AG08396 (cell line): ENCODE measurements around the gene HMGN1.

ENCODE experiments used
- DNase-seq: peaks from one replicate; pipeline ENCODE4 v3.0.0; 2012; ENCODE audit warnings: low spot score, mixed read lengths

HMGN1 gene

GRCh38 chr21:39330001-39330400 is 18.9 kb downstream of the HMGN1 start:
- no peak for DNase-seq

GRCh38 chr21:39327727-39328126 is 21.2 kb downstream of the HMGN1 start:
- no peak for DNase-seq

GRCh38 chr21:39326607-39327307 is 22.1 kb downstream of the HMGN1 start:
- DNase-seq = no peak

GRCh38 chr21:39325458-39325857 is 23.4 kb downstream of the HMGN1 start:
- no peak for DNase-seq

GRCh38 chr21:39321424-39321823 is 27.5 kb downstream of the HMGN1 start:
- DNase-seq = no peak

GRCh38 chr21:39319814-39320332 is 29.0 kb downstream of the HMGN1 start:
- peak; percentile 55 for DNase-seq

- peak; percentile 50 for DNase-seq
Observed at GRCh38 chr21:39319251-39319756, 29.6 kb downstream of the HMGN1 start.

GRCh38 chr21:39318091-39318959 is 30.6 kb downstream of the HMGN1 start:
- DNase-seq = no peak

GRCh38 chr21:39317134-39318090 is 31.5 kb downstream of the HMGN1 start:
- no peak for DNase-seq

- DNase-seq = no peak
Observed at GRCh38 chr21:39316729-39317128, 32.2 kb downstream of the HMGN1 start.

- DNase-seq = no peak
Observed at GRCh38 chr21:39315603-39316445, 33.1 kb downstream of the HMGN1 start.

- peak; percentile 61 for DNase-seq
Observed at GRCh38 chr21:39314143-39315027, 34.5 kb downstream of the HMGN1 start.

GRCh38 chr21:39313571-39314142 is 35.2 kb downstream of the HMGN1 start, which contains the start of gene BRWD1:
Gene BRWD1, minus strand, starts transcription at chr21:39313632. Its CDS starts 141 bp downstream, at chr21:39313491.
- peak; percentile 87 for DNase-seq

- DNase-seq = peak; percentile 25
Observed at GRCh38 chr21:39313042-39313570, 35.8 kb downstream of the HMGN1 start.

GRCh38 chr21:39312112-39313041 is 36.5 kb downstream of the HMGN1 start:
- DNase-seq = peak; percentile 100

- no peak for DNase-seq
Observed at GRCh38 chr21:39311164-39311563, 37.7 kb downstream of the HMGN1 start.

- DNase-seq = no peak
Observed at GRCh38 chr21:39307466-39307865, 41.4 kb downstream of the HMGN1 start.

GRCh38 chr21:39300587-39300986 is 48.3 kb downstream of the HMGN1 start:
- DNase-seq = no peak
